Activated T-helper 9 cell treated with anti-CD3 and anti-CD28 coated beads, Interleukin-2, amount 50 U/mL, for 16 hours (primary cell): Measurements from ENCODE around the gene TBX10.
"Not testable (repeated sequence)": the region's sequence is repeated elsewhere in the genome, so short reads cannot be mapped to it uniquely, and the experiment has no call there.

Experiments used
- DNase-seq: peaks from one replicate; pipeline ENCODE4 v3.0.0-alpha.2; 2020; ENCODE audit warnings: low read depth

The TBX10 gene

DNA sequence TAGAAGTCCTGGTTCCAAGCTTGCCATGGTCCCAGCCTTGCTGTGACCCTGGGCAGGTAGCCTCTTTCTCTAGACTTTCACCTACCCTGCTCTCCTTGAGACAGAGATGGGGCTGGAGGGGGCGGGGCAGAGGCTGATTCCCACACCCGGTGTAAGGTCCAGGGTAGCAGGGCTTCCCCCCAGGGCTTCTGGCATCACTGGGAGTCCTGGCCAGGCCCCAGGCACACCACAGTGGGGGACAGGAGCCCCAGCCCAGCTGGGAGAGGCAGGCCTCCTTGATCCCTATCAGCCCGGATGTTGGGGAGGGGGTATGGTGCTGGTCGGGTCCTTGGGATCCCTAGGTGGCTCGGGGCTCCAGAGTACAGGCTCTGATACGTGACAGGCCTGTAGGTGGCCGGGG, 8.2 kb downstream of the TBX10 start:
- no peak for DNase-seq

DNA sequence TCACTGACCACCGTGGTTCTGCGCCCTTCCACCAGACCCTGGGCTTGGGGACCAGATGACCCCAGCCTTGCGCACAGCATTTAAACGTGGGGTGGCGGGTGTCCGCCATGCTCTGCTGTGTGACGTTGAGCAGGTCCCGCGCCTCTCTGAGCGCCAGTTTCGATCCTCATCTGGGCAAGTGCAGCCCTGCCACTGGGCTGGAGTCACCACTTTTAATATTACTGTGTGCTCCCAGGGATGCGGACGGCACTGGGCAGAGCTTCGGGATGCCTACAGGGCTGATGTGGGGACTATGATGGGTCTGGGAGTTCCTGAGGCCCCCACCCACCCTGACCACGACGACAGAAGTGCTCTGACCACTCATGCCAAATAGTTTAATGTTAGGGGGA, 8.6 kb downstream of the TBX10 start:
- no peak for DNase-seq

DNA sequence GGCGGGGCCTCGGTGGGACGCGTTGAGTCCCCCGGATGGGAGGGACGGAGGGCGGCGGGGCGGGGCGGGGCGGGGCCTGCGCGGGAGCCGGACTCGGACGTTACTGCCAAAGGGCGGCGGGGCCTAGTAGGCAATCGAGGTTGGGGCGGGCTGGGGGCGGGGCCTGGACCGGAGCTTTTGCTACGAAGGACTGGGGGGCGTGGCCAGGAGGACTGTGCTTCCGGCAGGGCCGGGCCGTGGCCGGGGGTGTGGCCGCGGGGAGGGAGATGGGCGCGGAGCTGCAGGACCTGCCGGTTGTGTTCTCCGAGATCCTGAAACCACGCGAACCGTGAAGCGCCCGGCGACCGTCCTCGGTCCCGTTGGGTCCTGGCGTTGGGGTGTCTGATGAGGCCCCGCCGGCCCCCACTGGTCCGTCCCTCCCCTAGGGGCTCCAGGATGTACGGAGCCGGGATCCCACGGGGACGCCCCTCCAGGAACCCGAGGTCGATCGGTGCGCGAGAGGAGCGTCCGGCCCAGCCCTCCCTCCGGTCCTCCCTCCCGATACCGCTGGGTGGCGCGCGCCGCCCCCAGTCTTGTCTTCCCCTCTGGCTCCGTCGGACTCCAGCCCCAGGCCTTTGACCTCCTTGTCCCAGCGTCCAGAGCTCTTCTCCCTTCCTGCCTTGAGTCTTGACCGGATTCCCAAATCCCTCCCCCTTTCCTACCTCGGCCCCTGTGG, 9.2 kb downstream of the TBX10 start:
- peak; percentile 92 for DNase-seq

DNA sequence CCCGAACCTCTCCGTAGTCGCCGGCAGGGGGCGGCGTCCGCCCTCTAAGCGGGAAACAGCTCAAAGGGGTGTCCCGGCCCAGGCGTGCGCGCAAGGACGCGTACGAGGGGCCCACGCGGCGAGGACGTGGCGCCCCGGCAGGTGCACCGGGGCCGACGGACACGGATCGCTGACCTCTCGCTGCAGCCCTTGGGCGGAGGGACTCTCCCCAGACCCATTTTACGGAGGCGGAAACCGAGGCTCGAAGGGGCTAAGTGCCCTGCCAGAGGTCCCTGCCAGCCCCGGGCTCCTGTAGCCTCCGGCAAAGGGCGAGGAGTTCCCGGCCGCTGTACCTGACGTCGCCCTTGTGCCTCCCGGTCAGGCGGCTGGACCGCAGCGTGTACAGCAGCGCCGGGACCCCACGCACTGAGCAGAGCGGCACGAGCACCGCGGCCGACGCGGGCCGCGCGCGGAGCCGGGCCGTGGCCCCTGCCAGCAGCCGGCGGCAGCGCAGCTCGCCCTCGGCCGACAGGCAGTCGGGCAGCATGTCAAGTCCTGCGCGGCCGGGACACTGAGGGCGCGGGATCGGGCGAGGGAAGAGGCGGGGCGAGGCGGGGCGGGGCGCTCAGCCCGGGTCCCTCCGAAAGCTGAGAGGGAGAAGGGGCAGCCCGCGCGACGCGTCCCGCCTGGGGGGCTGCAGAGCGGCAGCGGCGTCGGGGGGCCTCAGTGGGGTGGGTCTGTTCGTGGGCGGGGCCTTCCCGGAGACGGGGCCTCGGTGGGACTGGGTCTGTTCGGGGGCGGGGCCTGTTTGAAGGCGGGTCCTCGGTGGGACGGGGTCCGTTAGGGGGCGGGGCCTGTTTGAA, 10.0 kb downstream of the TBX10 start, which contains the start of gene NUDT8:
Gene NUDT8, minus strand, starts transcription at position 552 of the 842 bp plus-strand sequence. Its CDS starts 26 bp downstream, at position 526.
- DNase-seq, result peak; percentile 82

DNA sequence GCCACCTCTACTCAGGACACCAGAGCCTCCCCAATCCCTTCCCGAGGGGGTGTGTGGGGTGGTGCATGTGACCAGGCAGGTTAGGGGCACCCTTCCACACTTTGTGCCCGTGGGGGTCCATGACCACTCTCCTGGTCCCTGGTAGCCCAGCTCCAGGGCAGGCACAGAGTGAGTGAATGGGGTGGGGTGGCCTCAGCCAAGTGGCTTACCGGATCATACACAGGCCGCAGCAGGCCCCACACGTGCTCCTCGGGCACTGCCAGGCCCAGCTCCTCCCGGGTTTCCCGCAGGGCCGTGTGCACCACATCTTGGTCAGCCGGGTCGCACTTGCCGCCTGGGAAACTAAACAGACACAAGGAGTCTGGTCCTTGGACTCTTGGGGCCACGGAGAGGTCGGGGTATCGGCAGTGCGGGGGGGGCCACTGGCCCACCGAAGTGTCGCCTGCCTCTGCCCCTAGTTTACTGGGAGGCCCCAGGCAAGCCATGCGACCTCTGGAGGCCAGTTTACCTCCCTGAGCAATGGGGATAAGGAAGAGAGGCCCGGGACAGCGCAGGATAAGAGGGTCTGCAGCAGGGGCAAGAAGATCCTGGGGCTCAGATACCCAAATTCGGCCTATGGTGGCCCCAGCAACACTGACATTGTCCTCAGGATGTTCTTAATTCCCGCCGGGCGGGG, 10.7 kb downstream of the TBX10 start:
- no peak for DNase-seq

DNA sequence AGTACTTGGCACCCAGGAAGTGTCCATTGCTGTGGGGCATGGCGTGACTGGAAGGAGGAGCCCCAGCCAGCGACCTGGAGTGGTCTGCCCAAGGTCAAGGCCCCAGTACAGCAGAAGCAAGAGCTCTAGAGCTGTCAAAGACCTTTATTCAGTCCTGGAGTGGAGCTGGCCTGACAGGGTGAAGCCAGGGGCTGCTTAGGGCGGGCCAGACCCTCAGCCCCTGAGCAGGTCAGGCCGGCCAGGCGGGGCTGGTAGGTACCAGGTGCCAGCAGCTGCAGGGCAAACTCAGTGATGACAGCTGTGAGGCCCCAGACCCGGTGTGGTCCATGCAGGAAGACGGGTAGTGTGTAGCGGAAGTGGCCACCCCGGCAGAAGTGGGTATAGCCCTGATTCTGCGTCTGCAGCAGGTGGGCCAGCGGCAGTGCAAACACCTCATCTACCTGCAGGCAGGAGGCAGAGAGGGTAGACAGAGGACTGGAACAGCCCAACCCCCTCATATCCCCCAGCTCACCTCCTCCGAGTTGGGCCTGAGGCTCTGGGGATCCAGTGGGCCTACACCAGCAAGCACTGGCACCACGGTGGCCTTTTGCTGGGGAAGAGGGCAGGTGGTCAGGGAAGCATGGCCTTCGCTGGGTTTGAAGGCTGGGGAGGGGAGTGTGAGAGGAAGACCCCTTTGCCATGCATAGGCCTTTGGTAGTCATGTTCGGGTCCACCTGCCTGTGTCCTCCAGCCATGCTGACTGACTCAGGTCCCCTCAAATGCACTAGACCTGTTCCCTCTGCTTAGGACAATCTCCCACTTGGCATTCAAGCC, 11.5 kb downstream of the TBX10 start:
- DNase-seq, result no peak

DNA sequence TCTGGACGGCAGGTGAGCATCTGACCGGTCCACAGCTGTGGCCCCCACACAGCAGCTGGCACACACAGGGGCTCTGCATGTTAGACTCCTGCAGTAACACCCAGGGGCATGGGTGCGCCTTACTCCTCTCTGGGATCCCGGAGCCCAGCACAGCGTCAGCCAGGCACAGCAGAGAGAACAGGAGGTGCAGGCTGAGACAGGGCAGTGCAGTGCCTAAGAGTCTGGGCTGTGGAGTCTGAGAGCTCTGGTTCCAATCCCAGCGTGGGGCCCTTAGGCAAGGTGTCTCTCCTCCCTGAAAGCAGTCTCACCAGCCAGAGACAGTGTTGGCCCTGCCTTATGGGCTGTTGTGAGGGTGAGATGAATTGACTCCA, 12.1 kb downstream of the TBX10 start:
- DNase-seq, result no peak

DNA sequence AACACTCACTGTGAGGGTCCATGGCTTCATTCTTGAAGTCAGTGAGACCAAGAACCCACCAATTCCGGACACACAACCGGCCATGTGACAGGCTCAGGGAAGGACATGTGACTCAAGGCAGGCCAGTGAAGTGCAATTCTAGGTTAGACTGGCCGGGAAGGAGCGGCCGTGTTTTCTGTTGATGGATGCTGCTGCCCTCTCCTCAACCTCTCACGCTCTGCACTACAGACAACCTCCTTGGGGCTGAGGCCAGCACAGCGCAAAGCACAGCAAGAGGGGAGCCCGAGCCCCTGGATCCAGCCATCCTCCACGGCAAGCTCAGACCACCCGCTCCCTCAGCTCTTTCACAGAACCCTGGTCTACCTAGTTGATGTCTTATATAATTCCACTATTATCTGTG, 12.6 kb downstream of the TBX10 start:
- DNase-seq, result no peak

DNA sequence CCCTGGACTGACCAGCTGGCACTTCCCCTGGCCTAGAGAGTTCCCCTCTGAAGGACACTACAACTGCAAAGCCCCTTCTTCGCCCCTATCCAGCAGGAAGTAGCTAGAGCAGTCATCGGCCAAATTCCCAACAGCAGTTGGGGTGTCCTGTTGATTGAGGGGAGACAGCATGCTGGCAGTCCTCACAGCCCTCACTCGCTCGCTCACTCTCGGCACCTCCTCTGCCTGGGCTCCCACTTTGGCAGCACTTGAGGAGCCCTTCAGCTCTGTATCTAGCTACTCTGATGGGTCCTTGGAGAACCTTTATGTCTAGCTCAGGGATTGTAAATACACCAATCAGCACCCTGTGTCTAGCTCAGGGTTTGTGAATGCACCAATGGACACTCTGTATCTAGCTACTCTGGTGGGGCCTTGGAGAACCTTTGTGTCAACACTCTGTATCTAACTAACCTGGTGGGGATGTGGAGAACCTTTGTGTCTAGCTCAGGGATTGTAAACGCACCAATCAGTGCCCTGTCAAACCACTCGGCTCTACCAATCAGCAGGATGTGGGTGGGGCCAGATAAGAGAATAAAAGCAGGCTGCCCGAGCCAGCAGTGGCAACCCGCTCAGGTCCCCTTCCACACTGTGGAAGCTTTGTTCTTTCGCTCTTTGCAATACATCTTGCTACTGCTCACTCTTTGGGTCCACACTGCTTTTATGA, 13.3 kb downstream of the TBX10 start:
- DNase-seq, result not testable (repeated sequence)

DNA sequence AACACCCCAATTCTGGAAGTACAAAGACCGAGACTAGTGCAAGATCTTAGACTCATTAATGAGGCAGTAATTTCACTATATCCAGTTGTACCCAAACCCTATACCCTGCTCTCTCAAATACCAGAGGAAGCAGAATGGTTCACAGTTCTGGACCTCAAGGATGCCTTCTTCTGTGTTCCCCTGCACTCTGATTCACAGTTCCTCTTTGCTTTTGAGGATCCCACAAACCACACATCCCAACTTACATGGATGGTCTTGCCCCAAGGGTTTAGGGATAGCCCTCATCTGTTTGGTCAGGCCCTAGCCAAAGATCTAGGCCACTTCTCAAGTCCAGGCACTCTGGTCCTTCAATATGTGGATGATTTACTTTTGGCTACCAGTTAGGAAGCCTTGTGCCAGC, 15.8 kb downstream of the TBX10 start:
- DNase-seq, result not testable (repeated sequence)

DNA sequence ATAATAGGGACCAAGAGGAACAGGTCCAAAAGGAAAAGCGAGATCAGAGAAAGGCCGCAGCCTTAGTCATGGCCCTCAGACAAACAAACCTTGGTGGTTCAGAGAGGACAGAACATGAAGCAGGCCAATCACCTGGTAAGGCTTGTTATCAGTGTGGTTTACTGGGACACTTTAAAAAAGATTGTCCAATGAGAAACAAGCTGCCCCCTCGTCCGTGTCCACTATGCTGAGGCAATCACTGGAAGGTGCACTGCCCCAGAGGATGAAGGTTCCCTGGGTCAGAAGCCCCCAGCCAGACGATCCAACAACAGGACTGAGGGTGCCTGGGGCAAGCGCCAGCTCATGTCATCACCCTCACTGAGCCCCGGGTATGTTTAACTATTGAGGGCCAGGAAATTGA, 16.7 kb downstream of the TBX10 start:
- not testable (repeated sequence) for DNase-seq

DNA sequence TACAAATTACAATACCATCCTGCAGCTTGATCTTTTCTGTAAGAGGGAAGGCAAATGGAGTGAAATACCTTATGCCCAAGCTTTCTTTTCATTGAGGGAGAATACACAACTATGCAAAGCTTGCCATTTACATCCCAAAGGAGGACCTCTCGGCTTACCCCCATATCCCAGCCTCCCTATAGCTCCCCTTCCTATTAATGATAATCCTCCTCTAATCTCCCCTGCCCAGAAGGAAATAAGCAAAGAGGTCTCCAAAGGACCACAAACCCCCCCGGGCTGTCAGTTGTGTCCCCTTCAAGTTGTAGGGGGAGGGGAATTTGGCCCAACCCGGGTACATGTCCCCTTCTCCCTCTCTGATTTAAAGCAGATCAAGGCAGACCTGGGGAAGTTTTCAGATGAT, 17.6 kb downstream of the TBX10 start:
- not testable (repeated sequence) for DNase-seq

DNA sequence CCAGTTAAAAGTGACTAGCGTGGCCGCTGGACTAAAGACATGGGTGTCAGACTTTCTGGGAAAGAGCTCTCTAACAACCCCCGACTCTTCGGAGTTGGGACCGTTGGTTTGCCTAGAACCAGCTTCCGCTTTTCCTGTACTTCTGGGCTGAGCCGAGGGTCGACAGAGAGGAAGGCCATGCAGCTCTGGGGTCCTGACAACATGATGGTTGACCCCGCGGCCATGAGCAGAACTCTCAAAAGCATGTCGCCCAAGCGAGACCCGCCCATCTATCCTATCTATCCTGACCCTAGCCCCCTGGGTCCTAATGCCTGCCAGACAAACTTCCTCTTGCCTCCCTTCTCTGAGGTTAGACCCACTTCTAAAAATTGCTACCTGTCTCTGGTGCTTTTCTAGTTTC, 18.9 kb downstream of the TBX10 start:
- not testable (repeated sequence) for DNase-seq

DNA sequence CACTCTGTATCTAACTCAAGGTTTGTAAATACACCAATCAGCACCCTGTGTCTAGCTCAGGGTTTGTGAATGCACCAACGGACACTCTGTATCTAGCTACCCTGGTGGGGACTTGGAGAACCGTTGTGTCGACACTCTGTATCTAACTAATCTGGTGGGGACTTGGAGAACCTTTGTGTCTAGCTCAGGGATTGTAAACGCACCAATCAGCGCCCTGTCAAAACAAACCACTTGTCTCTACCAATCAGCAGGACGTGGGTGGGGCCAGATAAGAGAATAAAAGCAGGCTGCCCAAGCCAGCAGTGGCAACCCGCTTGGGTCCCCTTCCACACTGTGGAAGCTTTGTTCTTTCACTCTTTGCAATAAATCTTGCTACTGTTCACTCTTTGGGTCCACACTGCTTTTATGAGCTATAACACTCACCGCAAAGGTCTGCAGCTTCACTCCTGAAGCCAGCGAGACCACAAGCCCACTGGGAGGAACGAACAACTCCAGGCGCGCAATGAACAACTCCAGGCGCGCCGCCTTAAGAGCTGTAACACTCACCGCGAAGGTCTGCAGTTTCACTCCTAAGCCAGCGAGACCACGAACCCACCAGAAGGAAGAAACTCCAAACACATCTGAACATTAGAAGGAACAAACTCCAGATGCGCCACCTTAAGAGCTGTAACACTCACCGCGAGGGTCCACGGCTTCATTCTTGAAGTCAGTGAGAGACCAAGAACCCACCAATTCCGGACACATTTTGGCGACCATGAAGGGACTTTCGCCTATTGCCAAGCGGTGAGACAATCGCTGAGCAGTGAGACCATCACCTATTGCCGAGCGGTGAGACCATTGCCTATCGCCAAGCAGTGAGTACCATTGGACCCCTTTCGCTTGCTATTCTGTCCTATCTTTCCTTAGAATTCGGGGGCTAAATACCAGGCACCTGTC, 19.6 kb downstream of the TBX10 start:
- not testable (repeated sequence) for DNase-seq

DNA sequence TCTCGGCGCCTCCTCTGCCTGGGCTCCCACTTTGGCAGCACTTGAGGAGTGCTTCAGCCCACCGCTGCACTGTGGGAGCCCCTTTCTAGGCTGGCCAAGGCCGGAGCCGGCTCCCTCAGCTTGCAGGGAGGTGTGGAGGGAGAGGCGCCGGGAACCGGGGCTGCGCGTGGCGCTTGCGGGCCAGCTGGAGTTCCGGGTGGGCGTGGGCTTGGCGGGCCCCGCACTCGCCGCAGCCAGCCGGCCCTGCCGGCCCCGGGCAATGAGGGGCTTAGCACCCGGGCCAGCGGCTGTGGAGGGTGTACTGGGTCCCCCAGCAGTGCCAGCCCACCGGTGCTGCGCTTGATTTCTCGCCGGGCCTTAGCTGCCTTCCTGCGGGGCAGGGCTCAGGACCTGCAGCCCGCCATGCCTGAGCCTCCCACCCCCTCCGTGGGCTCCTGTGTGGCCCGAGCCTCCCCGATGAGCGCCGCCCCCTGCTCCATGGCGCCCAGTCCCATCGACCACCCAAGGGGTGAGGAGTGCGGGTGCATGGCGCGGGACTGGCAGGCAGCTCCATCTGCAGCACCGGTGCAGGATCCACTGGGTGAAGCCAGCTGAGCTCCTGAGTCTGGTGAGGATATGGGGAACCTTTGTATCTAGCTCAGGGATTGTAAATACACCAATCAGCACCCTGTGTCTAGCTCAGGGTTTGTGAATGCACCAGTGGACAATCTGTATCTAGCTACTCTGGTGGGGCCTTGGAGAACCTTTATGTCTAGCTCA, 20.5 kb downstream of the TBX10 start:
- DNase-seq, result not testable (repeated sequence)

DNA sequence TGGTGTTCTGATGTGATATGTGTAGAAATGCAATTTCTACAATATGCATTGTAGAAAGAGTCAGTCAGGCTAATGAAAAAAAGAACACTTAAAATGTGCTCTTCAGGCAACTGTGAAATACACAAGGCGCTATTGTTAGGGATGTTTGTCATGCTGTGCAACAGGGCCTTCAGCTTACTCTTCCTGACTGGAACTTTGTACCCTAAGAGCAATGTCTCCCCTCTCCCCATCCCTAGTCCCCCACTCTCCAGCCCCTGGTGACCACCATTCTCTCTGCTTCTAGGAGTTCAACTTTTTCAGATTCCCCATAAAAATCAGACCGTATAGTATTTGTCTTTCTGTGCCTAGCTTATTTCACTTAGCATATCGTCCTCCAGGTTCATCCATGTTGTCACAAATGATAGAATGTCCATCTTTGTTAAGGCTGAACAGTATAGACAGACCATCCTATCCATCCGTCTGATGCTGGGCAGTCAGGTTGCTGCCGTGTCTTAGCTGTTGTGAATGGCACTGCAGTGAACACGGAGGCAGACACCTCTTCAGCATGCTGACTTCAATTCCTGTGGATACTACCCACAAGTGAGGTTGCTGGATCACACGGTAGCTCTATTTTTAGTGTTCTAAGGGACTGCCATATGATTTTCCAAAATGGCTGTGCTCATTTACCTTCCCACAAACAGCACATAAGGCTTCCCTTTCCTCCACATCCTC, 22.2 kb downstream of the TBX10 start:
- DNase-seq, result no peak

DNA sequence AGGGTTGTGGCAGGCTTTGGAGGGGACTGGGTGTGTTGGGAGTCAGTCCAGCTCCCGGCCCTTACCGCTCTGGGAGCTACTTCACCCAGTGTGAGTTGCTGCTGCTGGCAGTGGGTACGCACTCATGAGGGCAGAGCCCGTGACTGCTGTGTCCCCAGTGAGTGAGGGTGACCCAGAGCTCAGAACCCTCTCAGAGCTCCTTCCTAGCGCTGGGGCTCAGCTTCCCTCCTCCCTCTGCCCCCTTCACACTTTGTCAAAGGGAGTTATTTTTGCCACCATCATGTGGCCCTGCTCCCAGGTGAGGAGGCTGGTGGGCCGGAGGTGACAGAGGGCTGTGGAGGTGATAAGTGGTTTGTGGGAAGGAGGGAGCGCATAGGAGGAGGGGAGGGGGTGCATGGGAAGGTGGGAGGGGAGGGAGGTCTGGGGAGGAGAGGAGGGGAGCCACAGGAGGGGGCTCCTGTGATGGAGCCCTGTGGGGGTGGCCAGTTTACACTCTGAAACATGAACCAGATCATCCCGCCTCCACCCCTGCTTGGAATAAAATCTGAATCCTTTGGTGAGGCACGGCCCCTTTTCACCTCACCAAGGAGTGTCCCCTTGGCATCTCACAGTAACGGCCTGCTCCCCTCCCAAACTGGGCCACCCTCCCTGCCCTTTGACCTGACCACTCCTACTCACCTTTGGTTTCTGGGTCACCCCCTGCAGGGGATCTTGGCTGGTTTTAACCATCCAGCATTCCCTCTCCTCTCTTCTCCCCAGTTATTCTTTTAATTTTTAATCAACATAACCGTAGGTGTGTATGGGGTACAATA, 22.9 kb downstream of the TBX10 start:
- no peak for DNase-seq
